HG03520 (cell line): ENCODE measurements around the gene ADTRP.

Experiments used
- ATAC-seq: cut with Tn5 transposase; IDR thresholded peaks from one replicate; pipeline ENCODE4 v1.9.1; 2021; ENCODE audit warnings: mild to moderate bottlenecking, moderate library complexity; ENCODE audit not compliant: unreplicated experiment

Gene ADTRP

DNA sequence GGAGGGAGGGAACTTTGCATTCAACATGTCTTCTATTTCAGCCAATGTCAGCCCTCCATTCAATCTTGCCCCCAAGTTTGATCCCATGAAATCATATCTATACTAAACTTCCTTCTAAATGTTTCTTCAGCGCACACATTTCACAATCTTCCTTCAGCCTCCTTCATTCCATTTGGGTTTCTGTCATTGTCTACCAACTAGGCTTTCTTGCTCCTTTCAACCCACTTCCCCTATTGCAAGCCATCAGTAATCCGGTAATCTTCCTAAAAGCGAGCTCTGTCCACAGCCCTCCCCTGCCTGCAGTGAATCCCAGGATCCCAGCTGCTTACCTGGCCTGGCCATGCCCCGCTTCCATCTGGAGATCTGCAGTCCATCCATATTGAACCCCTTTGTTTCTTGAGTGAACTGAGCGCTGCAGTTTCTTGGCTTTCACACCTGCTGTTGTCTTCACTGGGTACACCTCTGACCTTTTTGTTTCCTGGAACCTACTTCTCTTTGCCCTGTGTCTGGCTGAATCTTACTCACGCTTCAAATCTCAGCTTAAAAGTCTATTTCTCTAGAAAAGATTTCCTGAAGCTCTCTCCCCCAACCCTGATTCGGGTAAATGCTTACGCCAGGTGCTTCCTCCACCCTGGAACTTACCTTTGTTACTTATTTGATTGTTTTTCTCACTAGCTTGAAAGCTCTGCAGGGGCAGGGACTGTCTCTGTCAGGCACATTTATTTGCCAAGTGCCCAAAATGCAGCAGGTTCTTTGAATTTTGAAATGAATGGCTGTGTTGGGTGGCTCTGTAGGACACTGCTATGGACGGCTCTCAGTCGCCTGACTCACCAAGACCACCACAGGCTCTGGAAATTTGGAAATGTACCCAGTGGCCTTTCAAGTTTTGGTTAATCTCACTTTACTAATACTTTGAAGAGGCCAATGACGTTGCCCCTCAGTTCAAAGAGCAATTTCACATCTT is 50.3 kb downstream of the ADTRP start:
- no peak for ATAC-seq

DNA sequence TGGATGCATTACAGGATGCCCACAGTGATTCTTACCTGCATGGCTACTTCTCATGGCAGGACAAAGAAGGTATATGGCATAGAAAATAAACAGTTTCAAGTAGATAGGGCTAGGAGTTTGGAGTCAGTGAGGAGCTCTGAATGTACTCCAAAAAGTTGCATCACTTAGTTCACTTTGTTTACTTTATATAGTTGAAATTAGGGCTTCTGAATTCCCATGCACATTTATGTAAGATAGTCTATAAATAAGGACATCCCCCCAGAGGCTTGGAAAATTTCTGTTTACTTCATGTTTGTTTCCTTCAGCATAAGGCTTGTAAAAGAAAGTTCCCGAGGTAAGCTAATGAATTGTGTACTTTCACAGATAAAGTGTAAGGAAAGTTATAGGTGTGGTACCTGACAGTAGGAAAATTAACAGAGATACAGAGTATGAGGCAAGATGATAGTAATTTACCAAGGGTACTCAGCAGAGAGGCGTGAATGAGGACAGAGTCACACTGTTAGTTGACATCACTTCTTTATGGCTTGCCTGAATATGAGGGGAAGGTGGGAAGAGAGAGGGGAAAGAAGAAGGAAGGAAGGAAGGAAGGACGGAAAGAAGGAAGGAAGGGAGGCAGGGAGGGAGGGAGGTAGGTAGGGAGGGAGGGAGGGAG is 51.1 kb downstream of the ADTRP start:
- ATAC-seq: no peak

DNA sequence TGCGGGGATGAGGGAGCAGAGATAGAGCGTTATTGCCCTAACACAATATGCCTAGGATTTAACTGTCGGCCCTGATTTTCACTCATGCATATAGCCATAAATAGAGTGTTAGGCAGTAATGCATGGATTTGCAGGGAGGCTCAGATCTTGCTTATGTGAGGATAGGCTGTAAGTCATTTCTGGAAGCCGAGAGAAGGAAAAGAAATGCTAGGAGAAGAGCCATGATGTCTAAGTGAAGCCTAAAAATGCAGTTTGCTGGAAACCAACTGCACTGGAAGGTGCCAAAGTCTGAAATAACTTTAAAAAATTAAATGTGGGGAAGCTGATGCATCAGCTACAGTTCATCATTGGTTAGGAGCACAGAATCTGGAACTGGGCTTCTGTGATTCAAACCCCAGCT is 54.3 kb downstream of the ADTRP start:
- no peak for ATAC-seq

GRCh38 chr6:11722805-11723631 is 55.6 kb downstream of the ADTRP start:
- no peak for ATAC-seq

- ATAC-seq: no peak
Observed at GRCh38 chr6:11722220-11722619, 56.4 kb downstream of the ADTRP start.

- ATAC-seq: no peak
Observed at GRCh38 chr6:11718463-11718862, 60.1 kb downstream of the ADTRP start.

GRCh38 chr6:11718031-11718430 is 60.6 kb downstream of the ADTRP start:
- no peak for ATAC-seq

DNA sequence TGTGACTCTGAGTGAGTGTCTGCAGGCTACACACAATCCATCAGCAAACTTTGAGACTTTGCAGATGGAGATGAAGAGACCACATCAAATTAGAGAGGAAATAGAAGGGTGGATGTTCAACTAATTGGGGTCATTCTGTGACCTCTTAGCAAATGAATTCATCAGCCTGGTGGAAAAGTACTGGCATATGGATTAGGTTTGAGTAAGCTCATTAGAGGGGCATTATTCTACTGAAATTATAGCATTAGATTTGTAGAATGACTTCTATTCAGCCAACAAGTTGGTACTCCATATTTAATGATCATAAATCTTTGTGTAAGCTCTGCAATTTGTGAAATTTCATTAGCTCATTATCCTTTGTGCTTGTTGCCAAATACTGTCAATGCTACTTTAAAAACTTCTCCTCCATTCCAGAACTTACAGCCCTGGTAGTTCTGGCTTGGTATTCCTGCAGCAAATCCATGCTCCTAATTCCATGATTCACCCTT is 63.8 kb downstream of the ADTRP start:
- ATAC-seq: no peak

- ATAC-seq: peak; percentile 45
Observed at GRCh38 chr6:11714116-11714797, 64.3 kb downstream of the ADTRP start.

- ATAC-seq: no peak
Observed at GRCh38 chr6:11712760-11713159, 65.8 kb downstream of the ADTRP start.

DNA sequence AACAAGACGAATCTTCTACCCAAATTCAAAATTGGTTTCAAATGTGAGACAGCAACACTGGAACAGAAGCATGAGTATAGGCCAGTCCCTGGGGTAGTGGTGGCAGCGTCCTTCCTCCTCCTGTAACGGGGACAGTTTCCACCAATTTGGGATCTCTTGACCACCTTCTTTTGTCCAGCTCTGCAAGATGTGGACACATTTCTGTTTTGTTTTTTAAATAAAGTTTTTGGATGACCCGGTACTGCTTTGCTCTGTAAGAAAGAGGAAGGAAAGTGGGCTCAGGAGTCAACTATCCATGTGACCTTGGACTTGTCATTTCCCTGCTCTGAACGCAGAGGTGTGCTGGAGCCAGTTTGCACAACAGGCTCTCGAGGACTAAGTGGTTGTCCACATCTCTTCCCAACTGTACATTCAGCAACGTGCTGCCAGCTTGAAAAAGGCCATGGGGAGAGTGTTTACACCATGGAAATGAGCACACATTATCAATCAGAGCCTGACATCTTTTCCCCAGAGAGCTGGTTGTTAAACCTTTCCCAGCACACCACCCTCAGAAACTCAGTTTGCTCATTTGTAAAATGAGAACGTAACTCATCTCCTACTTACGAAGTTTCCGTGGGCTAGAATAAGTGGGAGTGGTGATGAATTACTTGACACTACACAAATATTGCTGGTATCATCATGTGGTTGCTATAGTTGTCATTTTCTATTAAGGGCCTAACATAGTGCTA is 66.5 kb downstream of the ADTRP start:
- ATAC-seq: no peak

DNA sequence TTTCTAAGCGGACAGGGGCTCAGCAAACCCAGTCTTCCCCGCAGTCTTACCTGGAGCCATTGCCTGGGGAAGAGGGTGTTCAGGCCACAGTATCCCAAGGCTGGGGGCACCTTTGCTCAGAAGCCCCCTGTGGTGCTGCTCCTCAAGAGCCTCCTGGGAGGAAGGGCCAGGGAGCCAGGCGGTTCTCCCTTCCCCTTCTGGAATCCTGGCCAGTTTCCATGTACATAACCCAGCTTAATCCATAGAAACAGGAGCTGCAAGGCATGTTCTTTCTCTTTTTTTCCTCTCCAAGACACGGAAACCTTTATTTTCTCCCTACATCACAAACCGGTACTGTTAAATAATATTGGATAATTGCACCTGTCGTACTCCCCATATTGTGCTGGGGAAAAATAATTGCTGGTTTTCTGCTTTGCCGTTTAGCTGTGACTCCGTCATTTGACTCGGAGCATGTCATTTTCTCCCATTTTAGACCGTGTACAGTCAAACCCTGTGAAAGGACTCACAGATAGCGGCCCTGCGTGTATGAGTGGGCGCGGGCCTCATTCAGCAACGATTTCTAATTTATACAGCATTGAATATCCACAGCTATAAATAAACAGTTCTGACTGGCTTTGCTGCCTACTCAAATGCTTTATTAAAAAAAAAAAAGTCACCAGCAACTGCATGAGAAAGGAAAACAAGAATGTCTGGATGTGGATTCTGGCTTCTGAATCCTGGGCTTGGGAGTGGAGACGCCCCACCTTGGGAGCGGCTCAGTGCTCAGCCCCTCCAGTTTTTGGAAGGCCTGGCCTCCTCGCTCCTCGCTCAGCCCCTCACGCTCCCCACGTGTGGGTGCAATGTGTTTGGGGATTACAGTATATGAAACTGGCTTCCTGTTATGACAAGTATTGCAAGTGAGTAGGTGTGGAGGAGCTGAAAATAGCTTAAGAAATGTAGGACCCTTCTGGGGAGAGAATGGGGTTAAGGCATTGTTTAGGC is 67.3 kb downstream of the ADTRP start:
- peak; percentile 35 for ATAC-seq

DNA sequence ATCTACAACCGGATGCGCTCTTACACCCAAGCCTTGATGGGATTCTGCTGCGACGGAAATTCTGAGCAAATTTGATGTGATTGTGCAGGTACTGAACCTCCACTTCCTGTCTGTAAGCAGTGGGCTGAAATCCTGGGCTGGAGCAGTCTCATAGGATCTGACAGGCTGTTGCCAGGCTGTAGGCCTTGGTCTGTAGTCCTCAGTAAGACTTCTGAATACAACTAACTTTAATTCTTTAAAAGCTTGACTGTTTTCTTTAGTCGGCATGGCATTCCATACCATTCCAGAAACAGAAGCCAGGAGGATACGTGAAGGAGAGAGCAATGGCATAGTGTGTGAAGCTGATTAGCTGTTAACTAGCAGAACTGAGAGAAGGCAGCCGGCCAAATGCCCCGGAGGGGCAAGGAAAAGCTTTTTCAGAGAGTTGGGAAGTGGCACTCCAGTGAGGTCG is 68.3 kb downstream of the ADTRP start:
- no peak for ATAC-seq

DNA sequence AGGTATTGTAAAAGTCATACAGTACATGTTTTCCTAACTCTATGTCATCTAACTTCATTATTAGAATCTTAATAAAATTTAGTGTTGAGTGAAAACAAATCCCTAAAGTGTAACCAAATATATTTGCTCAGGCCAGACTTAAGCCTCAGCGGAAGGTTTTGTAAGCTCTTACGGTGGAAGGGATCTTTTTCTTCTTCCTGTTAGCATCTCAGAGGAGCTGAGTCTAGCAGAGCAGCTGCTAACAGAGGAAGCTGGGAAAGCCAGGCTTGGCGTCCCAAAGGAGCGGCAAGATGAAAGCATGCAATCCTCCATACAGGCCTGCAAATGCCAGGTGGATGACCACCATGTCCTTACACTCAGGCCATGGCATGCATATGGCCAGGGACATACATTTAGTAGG is 72.4 kb downstream of the ADTRP start:
- ATAC-seq: no peak

DNA sequence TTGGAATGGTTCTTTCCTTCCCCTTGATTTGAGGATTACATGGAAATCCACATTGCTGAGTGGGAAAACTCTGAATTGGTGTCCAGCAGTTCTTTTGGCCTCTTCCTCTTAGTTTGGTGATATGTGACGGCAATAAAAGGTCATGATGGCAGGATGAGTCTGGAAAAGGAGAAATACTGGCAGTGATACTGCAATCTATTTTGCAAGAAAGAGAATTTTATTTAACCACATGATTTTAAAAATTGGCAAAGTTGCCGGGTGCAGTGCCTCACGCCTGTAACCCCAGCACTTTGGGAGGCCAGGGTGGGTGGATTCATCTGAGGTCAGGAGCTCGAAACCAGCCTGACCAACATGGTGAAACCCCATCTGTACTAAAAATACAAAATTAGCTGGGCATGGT is 73.1 kb downstream of the ADTRP start:
- no peak for ATAC-seq

DNA sequence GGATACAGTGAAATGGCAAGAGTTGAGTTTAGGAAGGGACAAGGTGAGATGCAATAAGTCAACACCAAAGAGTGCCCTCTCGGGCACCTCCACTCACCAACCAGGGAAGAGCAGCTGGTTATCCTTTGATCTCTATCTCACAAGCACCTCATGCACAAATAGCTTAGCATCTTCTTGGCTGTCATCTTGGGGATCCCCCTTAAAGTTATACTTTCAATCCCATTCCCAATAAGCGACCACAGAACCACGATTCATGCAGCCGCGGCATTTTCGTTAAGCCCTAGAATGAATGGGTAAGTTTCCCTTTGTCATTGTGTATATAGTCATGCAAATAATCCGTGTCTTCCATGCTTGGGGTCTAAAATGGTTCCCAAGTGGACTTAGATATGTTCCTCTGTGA is 73.5 kb downstream of the ADTRP start:
- no peak for ATAC-seq

DNA sequence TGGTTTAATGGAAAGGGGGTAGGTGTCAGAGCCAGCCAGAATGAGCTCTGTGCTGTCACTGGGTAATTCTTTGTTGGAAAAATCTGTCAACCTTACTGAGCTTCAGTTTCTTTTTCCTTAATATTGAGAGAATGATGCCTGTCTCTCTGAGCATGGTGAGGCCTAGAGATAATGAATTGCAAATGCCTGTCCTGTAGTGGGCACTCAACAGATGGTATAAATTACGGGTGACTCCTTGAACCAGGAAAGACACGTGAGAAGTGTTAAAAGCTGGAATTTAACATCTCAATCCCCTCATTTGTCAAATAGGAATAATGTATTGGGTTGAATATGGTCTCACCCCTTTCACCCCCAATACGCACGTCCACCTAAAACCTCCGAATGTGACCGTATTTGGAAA is 74.9 kb downstream of the ADTRP start:
- ATAC-seq: no peak

DNA sequence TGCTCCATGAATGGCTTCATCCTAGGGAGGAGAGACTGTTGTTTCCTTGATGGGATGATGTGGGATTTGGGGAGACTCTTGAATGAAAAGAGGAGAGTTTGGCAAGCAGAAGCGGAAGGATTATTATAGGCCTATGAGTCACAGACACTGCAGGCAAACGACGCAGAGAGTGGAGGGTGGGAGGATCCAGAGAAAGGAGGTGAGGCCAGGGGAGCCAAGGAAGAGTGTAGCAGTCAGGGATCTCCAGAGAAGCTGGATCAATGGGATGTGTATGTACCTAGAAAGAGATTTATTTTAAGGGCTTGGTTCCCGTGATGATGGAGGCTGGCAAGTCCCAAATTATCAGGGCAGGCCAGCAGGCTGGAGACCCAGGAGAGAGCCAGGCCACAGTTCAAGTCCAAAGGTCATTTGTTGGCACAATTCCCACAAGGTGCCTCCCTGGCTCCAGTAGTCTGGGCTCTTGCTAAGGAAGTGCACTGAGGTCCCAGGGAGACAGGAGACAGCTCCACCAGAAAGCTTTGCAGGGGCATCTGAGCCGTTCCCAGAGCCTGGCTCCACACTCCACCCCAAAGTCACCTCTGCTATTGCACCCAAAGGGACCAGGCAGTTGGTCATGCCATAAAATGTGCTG is 76.0 kb downstream of the ADTRP start:
- no peak for ATAC-seq
